HG03159 (cell line): ENCODE measurements around the gene PKIG.

Experiments
- ATAC-seq: cut with Tn5 transposase; IDR thresholded peaks from one replicate; pipeline ENCODE4 v1.9.1; 2021; ENCODE audit warnings: mild to moderate bottlenecking, moderate library complexity; ENCODE audit not compliant: unreplicated experiment

Gene PKIG

GRCh38 chr20:44656448-44656847 lies 74.1 kb downstream of the PKIG start:
- no peak for ATAC-seq

GRCh38 chr20:44657875-44658274 lies 75.5 kb downstream of the PKIG start:
- no peak for ATAC-seq

- ATAC-seq = no peak
Measured at GRCh38 chr20:44658810-44659209, 76.4 kb downstream of the PKIG start.

GRCh38 chr20:44659931-44660330 lies 77.6 kb downstream of the PKIG start:
- ATAC-seq = no peak

GRCh38 chr20:44660581-44660980 lies 78.2 kb downstream of the PKIG start:
- ATAC-seq = no peak

GRCh38 chr20:44662261-44662660 lies 79.9 kb downstream of the PKIG start:
- ATAC-seq = no peak

- no peak for ATAC-seq
Measured at GRCh38 chr20:44664131-44664530, 81.8 kb downstream of the PKIG start.

GRCh38 chr20:44666066-44666465 lies 83.7 kb downstream of the PKIG start:
- ATAC-seq = no peak
